Peyer's patch (tissue), 4 donors: Measurements from ENCODE around the gene WDR93. TPM values are rescaled to one million over a fixed set of nuclear protein-coding genes. Genes with fewer than 3 reads are reported as not detected.

Source experiments
- DNase-seq, 3 donors: peaks; one replicate each; pipeline ENCODE4 v3.0.0-alpha.2; 2017 to 2019
- H3K27ac ChIP-seq, 4 donors: fragments of 200-600 bp; sonication (generic); one replicate each; pipeline ENCODE4 v1.5.1; 2016 to 2019
- H3K27me3 ChIP-seq, 2 donors: fragments of 200-600 bp; sonication (generic); one replicate each; pipeline ENCODE4 v1.5.1; 2019
- H3K36me3 ChIP-seq, 3 donors: fragments of 200-600 bp; sonication (generic); one replicate each; pipeline ENCODE4 v1.5.1; 2016 to 2019
- H3K4me1 ChIP-seq, 4 donors: fragments of 200-600 bp; sonication (generic); one replicate each; pipeline ENCODE4 v1.5.1; 2016 to 2019
- H3K4me3 ChIP-seq, 4 donors: fragments of 200-600 bp; sonication (generic); 1 replicate in 3 of 4; 2 replicates in 1 of 4; pipeline ENCODE4 v1.5.1; 2016 to 2019; ENCODE audit warnings: mild to moderate bottlenecking in 1 of 4
- H3K9me3 ChIP-seq, 4 donors: fragments of 200-600 bp; sonication (generic); one replicate each; pipeline ENCODE4 v1.5.1; 2016 to 2019; ENCODE audit warnings: mild to moderate bottlenecking in 1 of 4
- CTCF ChIP-seq, 6 experiments: fragments of 450-650 bp in 4 of 6; fragments of 200-600 bp in 2 of 6; sonication (generic) in 1 of 6; IDR thresholded peaks; one replicate each; pipeline ENCODE4 v1.5.1; 2017 to 2019; ENCODE audit warnings: antibody characterized with exemption in 6 of 6, mild to moderate bottlenecking in 3 of 6, moderate library complexity in 1 of 6
- POLR2A ChIP-seq, 2 donors: fragments of 450-650 bp; IDR thresholded peaks; one replicate each; pipeline ENCODE4 v1.5.1; 2017; ENCODE audit warnings: antibody characterized with exemption in 2 of 2, mild to moderate bottlenecking in 2 of 2, moderate library complexity in 2 of 2
- total RNA-seq, 4 donors: library from RNA; depleted of rRNA; stranded (reverse); fragments of >200 nt; gene quantifications; one replicate each; pipeline ENCODE4 v1.1.0, GENCODE V29; 2016

The WDR93 gene
- total RNA-seq, 4 donors from 2014 or later: 1.0 TPM; not detected in 3

GRCh38 chr15:89732451-89733172 is 42.0 kb downstream of the WDR93 start:
- no peak overlapping the region for H3K4me3 ChIP-seq
- TF ChIP-seq CTCF (IDR thresholded peaks at IDR 0.05) (no peak), POLR2A (IDR thresholded peaks at IDR 0.05) (no peak)
- no peaks in the 10 kb centered on the region for H3K27me3 ChIP-seq
- H3K4me1 ChIP-seq: no peaks in the 10 kb centered on the region
- no peaks in the 10 kb centered on the region for H3K9me3 ChIP-seq
- no peaks in the 10 kb centered on the region for H3K36me3 ChIP-seq
- H3K27ac ChIP-seq: no peak overlapping the region
- DNase-seq: no peak

- no peak overlapping the region for H3K27ac ChIP-seq
- no peaks in the 10 kb centered on the region for H3K4me1 ChIP-seq
- H3K4me3 ChIP-seq: no peak overlapping the region
- no peak for DNase-seq
- no peaks in the 10 kb centered on the region for H3K27me3 ChIP-seq
- no peaks in the 10 kb centered on the region for H3K9me3 ChIP-seq
- H3K36me3 ChIP-seq: no peaks in the 10 kb centered on the region
- no peak for TF ChIP-seq POLR2A (IDR thresholded peaks at IDR 0.05)
- no peak for TF ChIP-seq CTCF (IDR thresholded peaks at IDR 0.05)
Observed at GRCh38 chr15:89735773-89736172, 45.2 kb downstream of the WDR93 start.

- no peaks in the 10 kb centered on the region for H3K36me3 ChIP-seq
- H3K9me3 ChIP-seq: no peaks in the 10 kb centered on the region
- no peak overlapping the region for H3K27ac ChIP-seq
- DNase-seq: peak in 2 of 3 donors; percentile 41 to 77
- no peak overlapping the region for H3K4me3 ChIP-seq
- no peaks in the 10 kb centered on the region for H3K27me3 ChIP-seq
- TF ChIP-seq CTCF (IDR thresholded peaks at IDR 0.05) (peak; percentile 86 to 96 (median 92)), POLR2A (IDR thresholded peaks at IDR 0.05) (no peak)
- H3K4me1 ChIP-seq: no peaks in the 10 kb centered on the region
Observed at GRCh38 chr15:89740137-89740536, 49.5 kb downstream of the WDR93 start.

GRCh38 chr15:89743011-89743410 is 52.4 kb downstream of the WDR93 start:
- no peak for TF ChIP-seq CTCF (IDR thresholded peaks at IDR 0.05)
- TF ChIP-seq POLR2A (IDR thresholded peaks at IDR 0.05): no peak
- no peak overlapping the region for H3K4me3 ChIP-seq
- H3K9me3 ChIP-seq: no peaks in the 10 kb centered on the region
- H3K4me1 ChIP-seq: no peaks in the 10 kb centered on the region
- H3K27ac ChIP-seq: no peak overlapping the region
- no peak for DNase-seq
- H3K36me3 ChIP-seq: no peaks in the 10 kb centered on the region
- H3K27me3 ChIP-seq: no peaks in the 10 kb centered on the region

GRCh38 chr15:89743594-89743993 is 53.0 kb downstream of the WDR93 start:
- Histone ChIP-seq H3K27ac (no peak overlapping the region), H3K27me3 (no peaks in the 10 kb centered on the region), H3K36me3 (no peaks in the 10 kb centered on the region), H3K4me1 (no peaks in the 10 kb centered on the region), H3K4me3 (no peak overlapping the region), H3K9me3 (no peaks in the 10 kb centered on the region)
- TF ChIP-seq CTCF (IDR thresholded peaks at IDR 0.05): no peak
- no peak for TF ChIP-seq POLR2A (IDR thresholded peaks at IDR 0.05)
- no peak for DNase-seq
